Sciatic nerve (tissue), 2 donors: ENCODE data around the gene F13B. TPM values are rescaled to one million over a fixed set of nuclear protein-coding genes. Genes with fewer than 3 reads are reported as not detected.
"Not testable (repeated sequence)": the region's sequence is repeated elsewhere in the genome, so short reads cannot be mapped to it uniquely, and the experiment has no call there.

Source experiments
- ATAC-seq: fragments of 200-7000 bp; cut with Tn5 transposase; one replicate; pipeline ENCODE4 v1.9.1; 2020; ENCODE audit warnings: mild to moderate bottlenecking, moderate library complexity
- DNase-seq: peaks from one replicate; pipeline ENCODE4 v3.0.0-alpha.2; 2020; ENCODE audit warnings: low spot score
- intact Hi-C: fragments of 100-400 bp; cut with DNase I; formaldehyde crosslinking; loops from one replicate; pipeline ENCODE4 v1.14.2; 2022
- total RNA-seq: library from RNA; stranded (reverse); fragmentation: NEBNext Ultra II Directional; extraction: Animal tissue kit (Norgen Biotek cat#: 25700); gene quantifications from one replicate; pipeline ENCODE4 v1.2.1, GENCODE V29; 2021
- donor health status: DM: no; HTN: no; CAD: no.
- donor health status: DM: no; HTN: no; CAD: no.

Gene F13B, protein sequence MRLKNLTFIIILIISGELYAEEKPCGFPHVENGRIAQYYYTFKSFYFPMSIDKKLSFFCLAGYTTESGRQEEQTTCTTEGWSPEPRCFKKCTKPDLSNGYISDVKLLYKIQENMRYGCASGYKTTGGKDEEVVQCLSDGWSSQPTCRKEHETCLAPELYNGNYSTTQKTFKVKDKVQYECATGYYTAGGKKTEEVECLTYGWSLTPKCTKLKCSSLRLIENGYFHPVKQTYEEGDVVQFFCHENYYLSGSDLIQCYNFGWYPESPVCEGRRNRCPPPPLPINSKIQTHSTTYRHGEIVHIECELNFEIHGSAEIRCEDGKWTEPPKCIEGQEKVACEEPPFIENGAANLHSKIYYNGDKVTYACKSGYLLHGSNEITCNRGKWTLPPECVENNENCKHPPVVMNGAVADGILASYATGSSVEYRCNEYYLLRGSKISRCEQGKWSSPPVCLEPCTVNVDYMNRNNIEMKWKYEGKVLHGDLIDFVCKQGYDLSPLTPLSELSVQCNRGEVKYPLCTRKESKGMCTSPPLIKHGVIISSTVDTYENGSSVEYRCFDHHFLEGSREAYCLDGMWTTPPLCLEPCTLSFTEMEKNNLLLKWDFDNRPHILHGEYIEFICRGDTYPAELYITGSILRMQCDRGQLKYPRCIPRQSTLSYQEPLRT
- not detected for total RNA-seq

DNA sequence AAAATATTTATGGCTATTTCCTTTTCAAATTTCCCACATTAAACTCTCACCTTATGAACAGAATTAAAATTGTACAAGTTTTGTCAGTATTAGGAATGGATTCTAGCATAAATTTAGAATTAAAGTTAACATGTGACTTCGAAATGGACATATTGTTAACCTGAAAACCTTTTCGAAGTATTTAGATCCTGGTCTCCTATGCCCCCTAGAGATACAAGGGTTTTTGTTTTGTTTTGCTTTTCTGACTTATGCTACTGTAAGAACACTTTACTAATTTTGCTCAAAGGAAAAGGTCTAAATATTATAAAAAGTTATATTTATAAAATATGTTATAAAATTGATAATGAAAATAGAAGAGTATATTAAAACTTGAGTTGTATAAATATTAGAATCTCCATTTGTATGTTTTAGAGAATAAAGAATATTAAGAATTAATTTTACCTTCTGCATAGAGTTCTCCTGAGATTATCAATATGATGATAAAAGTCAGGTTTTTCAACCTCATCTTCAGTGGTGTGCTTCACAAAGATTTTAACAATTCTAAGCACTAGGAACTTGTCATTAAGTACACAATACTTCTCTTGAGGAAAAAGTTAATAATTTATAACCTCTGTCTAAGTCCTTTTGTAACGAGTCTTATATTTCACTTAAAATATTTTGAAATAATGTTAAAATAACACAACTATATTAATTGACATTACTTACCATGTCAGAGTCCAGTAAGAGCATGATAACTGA, at the start of gene F13B:
F13B (minus strand) TSS at position 542 of the 738 bp plus-strand sequence; CDS start at position 505, 37 bp downstream.
- intact Hi-C loops: no loop called here
- ATAC-seq (no peak), DNase-seq (no peak)

DNA sequence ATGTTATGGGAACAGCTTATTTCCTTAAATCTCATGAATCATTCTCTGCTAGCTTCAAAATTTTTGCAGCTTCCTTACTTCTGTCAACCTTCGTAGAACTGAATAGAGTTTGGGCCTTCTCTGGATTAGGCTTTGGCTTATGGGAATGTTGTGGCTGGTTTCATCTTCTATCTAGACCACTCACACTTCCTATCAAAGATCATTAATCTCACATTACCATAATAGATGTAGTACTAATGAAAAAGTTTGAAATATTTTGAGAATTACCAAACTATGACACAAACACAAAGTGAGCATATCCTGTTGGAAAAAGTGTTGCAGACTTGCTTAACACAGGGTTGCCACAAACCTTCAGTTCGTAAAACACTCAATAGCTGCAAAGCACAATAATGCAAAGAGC, 49.1 kb upstream of the F13B start:
- DNase-seq: no peak
- no peak for ATAC-seq
- intact Hi-C loops: no loop called here

DNA sequence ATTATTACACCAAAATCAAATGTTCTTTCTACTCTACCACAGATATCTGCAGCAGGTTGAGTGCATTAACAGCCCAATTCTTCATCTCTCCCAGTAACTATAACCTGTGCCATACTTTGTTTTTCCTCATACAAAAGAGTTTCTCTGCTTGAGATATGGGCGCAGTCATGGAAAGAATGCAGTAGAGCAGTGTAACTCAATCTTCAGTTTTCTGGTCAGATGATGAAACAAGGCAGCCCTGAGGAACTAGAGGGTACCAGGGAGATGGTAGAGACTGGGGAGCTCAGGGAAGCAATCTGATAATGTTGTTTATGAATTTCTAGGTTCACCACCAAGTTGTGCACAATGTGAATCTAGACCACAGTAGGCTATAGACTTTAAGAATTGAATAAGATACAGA, 39.8 kb upstream of the F13B start:
- DNase-seq (no peak), ATAC-seq (no peak)
- intact Hi-C loops: no loop called here

DNA sequence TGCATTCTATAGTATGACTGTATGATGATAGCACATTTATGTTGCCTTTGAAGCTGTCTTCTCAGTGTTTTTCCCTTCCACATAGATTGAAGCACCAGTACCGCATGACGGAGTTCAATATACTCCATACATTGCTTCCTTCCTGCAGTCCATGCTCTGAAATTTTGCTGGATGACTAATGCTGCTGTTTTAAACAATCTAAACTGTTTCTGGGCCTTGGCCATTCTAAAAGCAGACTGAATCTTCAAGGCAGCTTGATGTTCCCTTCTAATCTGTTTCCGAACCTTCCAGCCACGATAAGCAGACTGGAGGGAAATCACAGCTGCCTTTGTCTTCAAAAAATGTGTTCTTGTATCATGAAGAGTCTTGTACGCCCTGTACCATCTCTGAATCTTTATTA, 36.2 kb upstream of the F13B start:
- DNase-seq (no peak), ATAC-seq (no peak)
- intact Hi-C loops: no loop called here

DNA sequence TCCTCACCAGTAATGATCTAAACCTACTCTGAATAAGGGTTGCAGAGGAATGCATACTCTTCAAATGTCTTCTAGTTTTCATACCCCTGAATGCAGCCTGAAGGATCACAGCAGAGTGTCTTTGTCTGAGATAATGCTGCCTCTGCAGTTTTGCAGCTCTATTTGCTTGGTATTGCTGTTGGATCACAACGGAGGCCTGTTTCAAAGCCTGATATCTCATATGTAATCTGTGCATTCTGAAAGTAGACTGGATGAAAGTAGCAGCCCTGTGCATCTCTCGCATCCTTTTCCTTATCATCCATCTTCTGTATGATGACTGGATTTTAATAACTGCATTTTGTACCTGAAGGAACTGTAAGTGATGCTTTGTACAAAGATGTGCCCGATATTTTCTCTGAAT, 34.9 kb upstream of the F13B start:
- intact Hi-C loops: no loop called here
- ATAC-seq: no peak
- DNase-seq: no peak

DNA sequence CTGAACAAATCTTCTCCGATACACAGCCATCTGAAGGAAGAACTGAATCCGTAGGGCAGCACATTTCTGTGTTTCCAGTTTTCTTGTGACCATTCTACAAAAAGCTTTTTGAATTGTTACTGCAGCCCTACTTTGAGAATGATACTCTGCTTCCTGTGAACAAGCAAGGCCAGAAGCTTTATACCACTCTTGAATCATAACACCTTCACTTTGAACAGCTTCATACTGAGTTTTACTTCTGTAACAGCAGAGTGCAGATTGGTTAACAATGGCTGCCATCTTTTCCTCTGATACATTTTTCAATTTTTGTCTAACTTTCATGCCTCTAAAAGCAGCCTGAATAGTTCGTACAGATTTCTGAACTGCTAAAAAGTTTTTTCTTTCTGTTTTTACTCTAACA, 33.6 kb upstream of the F13B start:
- ATAC-seq (no peak), DNase-seq (no peak)
- intact Hi-C loops: no loop called here

DNA sequence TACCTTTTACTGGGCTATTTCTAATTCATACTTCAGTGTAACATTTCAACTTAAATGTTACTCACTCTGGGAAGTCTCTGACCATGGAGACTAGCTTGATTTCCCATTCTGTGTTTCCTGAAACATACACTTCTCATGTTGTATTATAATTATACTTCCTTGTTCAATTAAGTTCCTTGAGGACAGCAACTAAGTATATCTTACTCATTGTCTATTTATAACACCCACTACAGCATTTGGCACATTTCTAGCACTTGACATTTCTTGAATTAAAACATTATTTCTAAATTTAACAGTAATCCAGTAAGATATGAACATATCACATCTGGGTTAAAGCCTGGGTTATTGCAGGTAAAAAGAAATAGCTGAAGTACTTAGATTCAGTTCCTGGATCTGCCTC, 32.4 kb upstream of the F13B start:
- intact Hi-C loops: no loop called here
- DNase-seq: no peak
- no peak for ATAC-seq

DNA sequence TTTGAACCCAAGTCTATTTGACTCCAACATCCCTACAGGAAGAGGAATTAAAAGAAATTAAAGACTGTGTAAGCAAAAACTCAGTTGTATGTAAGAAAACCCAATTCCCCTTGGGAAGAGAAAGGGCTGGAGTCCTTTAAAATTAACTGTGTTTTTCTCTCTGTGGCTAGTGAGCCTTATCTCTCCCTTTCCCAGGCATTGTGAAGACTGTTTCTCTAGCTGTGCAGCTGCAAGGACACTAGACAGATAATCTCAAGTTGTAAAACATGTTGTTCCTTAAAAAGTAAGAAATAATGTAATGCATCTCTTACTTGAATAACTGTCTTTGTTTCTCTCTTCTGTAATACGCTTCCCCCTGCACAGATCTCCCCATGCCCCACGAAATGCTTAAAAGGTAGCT, 29.9 kb upstream of the F13B start:
- DNase-seq, ATAC-seq, intact Hi-C loops: not testable (repeated sequence)

DNA sequence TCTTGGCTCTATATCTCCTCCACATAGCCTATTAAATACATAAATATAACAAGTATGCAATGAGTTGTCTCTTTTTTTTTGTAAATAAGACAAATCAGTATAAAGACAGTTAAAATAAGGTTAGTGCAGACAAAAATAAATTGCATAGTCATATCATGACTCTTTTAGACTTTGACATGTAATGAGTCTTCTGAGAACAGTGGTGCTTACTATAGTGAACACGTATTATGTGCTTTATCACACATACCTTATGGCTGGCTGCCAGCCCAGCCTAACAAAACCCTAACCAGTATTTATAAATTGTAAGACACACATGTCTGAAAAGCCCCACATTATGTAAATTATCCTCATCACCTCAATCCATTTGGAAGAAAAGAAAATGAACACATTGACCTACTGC, 29.1 kb upstream of the F13B start:
- intact Hi-C loops: no loop called here
- no peak for DNase-seq
- no peak for ATAC-seq

DNA sequence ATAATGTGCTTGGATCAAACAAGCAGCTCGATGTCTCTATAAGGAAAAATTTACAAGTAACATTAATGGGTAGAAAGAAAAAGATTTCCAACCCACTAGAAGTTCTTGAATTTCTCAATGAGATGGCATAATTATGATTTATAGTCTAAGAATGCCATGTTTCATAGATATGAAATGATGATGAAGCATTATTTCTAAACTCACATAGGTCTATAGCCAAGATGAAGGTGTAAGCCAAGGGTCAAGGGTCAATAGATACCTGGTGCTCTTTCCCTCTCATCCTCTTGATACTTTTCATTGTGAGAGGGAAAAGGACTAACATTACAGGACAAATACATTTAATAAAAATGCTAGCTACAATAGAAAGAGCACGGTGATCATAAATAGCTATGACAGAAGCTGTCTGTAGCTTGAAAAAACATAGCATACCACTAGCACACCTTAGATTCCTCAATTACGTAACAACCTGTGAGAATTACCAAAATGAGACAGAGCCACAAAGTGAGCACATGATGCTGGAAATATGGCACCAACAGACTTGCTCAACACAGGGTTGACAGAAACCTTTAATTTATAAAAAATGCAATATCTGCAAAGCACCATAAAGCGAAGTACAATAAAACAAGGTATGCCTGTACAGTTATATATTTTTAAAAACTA, 26.3 kb upstream of the F13B start:
- no peak for ATAC-seq
- no peak for DNase-seq
- intact Hi-C loops: no loop called here

DNA sequence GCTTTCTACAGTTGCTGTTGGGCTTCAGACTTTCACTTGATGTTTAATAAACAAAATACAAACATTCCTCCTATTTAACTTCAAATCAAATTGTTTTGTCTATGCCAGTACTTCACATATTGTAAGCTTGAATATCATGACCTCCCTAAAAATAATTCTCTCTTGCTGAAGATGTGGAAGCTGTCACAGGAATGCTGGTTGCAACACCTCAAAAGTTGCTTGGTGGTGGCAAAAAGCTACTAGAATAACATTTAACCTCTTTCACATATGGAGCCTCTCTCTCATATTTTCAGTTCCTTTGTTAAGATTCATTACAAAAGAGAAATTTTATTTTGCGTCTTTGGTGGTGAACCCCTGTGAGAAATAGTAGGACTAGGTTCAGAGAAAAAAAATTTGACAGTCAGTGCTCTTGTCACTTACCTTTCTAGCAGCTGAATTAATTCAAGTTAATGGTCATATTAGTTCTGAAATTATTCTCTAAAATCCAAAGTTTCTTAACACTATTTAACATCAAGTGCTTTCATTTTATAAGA, 25.5 kb upstream of the F13B start:
- intact Hi-C loops: no loop called here
- no peak for ATAC-seq
- DNase-seq: no peak

DNA sequence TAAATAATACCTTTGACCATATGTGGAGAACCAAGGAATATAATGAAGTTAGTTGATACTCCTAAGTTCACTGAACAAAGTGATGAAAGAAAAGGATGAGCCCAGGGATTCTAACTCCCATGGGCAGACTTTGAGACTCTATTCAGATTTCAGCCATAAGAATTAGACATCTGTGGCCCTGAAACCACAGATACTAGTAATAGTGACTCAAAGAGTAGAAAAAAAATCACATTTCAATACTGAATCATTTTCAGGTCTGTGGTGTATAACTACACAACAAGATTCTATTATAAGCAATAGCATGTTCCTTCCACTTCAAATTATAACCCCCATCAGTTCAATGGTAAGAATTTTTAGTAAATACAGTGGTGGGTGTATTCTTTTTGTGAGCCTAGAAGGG, 16.4 kb upstream of the F13B start:
- intact Hi-C loops: no loop called here
- DNase-seq (no peak), ATAC-seq (no peak)

DNA sequence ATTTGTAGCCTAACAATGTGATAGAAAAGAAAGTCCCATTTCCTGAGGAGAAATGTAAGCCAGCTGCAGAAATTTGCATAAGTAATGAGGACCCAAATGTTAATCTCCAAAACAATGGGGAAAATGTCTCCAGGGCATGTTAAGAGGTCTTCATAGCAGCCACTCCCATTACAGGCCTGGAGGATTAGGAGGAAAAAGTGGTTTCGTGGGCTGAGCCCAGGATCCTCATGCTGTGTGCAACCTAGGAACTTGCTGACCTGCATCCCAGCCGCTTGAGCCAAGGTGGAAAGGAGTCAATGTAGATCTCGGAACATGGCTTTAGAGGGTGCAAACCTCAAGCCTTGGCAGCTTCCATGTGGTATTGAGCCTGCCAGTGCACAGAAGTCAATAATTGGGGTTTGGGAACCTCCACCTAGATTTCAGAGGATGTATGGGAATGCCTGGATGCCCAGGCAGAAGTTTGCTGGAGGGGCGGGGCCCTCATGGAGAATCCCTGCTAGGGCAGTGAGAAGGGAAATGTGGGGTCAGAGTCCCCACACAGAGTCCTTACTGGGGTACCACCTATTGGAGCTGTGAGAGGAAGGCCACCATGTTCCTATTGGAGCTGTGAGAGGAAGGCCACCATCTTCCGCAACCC, 14.2 kb upstream of the F13B start:
- no peak for DNase-seq
- no peak for ATAC-seq
- intact Hi-C loops: no loop called here

DNA sequence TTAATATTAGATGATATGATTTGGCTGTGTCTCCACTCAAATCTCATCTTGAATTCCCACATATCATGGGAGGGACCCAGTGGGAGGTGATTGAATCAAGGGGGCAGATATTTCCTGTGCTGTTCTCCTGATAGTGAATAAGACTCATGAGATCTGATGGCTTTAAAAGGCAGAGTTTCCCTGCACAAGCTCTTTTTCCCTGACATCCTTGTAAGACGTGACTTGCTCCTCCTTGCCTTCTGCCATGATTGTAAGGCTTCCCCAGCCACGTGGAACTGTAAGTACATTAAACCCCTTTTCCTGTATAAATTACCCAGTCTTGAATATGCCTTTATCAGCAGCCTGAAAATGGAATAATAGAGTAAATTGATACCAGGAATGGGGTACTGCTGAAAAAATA, 13.3 kb upstream of the F13B start:
- DNase-seq: no peak
- intact Hi-C loops: no loop called here
- ATAC-seq: no peak

DNA sequence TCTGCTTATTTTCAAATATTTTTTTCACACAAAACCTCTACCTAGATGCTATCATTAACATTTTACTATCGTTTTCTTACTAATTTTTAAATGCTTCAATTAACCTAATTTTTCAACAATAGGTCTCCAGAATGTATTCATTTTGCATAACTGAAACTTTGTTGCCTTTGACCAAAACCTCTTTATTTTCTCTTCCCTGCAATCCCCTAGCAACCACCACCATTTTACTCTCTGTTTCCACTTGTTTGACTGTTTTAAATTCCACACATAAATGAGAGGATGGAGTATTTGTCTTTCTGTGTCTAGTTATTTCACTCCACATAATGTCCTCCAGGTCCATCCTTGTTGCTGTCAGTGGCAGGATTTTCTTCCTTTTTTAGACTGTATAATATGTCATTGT, 9.5 kb upstream of the F13B start:
- DNase-seq (no peak), ATAC-seq (no peak)
- intact Hi-C loops: no loop called here

DNA sequence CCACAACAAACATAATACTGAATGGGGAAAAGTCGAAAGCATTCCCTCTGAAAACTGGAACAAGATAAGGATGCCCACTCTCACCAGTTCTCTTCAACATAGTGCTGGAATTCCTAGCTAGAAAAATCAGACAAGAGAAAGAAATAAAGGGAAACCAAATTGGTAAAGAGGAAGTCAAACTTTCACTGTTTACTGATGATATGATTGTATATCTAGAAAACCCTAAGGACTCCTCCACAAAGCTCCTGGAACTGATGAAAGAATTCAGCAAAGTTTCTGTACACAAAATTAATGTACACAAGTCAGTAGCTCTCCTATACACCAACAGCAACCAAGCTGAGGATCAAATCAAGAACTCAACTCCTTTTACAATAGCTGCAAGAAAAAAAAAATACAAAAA, 6.9 kb upstream of the F13B start:
- DNase-seq (no peak), ATAC-seq (no peak)
- intact Hi-C loops: no loop called here

DNA sequence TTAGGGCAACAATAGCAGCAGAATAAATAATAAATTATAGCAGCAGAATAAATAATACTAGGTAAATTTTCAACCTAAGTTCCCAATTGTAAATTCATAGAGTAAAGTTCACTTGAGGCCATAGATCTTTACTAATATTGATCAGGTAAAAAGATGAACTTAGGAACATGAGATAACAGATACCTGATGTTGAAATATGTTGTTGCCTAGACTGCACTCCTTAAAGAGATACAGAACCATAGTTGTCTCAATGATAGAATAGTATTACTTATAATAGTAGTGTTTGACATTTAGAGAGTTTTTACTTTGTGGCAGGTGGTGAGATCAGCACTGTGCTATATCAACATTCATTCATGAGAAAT, 378 bp upstream of the F13B start:
- no peak for DNase-seq
- ATAC-seq: no peak
- intact Hi-C loops: no loop called here

DNA sequence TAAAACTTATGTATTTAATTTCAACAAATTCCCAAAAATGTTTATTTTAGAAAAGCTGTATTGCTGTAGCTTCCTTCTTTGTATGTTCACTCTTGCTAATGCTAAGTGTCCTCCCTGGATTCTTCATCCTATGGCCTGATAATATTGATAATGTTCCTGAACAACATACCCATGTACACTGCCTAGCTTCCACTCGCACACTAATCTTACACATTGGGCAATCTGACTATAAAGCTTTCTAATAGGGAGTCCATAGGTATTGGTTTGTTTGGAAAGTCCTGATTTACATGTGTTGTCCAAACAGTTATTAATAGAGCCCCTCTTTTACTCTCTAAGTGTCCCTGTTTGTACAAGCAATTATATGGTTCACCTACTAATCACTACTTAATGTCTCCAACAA, 783 bp downstream of the F13B start:
- no peak for ATAC-seq

DNA sequence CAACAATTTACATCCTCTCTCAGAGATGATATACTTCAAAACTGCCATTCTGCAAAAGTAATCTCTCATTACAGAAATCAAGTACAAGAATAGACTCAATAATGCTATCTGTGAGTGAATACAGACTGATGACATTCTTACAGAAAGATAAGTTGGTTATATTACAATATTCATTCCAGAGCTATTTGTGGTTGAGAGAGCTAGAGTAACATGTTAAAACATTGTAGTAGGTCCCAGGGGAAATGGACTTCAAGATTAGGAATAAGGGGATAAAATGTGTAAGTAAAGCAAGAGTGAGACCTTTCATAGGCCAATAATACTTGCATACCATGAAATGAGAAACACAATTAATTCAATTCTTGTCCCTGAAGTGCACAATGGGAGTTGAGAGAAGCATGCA, 1.5 kb downstream of the F13B start:
- intact Hi-C loops: no loop called here
- no peak for DNase-seq
- no peak for ATAC-seq

More for the DNA sequence above, 783 bp downstream of the F13B start:
- no peak for DNase-seq
- intact Hi-C loops: no loop called here
